Measurements from ENCODE around the gene DDX3Y.
A peak's percentile ranks its signal among the peaks of the same experiment; 100 is the strongest.

The DDX3Y gene

DNA sequence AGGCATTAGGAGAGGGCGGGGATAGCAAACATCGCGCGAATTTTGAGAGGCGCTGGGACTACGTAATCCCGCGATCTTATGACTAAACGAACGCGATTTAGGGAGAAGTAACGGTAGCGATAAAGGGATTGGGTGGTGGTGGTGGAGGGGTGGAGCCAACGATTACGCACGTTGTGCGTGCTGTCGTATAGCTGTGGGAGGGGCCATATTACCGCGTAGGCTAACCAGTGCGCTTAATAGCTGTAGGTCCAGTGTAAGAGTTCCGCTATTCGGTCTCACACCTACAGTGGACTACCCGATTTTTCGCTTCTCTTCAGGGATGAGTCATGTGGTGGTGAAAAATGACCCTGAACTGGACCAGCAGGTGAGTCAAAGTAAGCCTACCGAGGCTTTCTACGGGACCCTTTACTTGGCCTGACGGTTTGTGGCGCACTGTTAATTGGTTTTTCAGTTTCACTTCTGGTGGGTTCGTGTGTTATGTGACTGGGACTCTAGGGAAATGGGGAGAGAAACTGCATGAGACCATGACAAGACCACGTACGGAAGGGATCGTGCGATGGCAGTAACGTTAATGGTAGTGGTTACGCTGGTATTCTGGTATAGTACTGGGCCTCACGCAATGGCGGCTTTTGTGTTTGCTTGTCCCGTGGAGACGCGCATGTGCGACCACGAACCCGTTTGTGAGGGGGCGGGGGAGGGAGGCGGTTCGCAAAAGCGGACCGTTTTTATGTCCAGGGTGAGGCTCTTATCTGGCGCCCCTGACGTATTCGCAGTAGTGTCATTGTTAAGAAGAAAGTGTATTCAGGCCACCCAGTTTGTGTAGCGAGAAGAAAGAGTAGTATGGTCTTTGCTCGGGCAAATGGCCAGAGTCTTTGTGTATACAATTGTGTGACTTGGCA is at the start of gene DDX3Y:
Gene DDX3Y (plus strand): TSS at position 251 of the 899 bp plus-strand sequence. CDS start 69 bp downstream, at position 320.
- peak in 1 of 2 donors; percentile 93 for DNase-seq

DNA sequence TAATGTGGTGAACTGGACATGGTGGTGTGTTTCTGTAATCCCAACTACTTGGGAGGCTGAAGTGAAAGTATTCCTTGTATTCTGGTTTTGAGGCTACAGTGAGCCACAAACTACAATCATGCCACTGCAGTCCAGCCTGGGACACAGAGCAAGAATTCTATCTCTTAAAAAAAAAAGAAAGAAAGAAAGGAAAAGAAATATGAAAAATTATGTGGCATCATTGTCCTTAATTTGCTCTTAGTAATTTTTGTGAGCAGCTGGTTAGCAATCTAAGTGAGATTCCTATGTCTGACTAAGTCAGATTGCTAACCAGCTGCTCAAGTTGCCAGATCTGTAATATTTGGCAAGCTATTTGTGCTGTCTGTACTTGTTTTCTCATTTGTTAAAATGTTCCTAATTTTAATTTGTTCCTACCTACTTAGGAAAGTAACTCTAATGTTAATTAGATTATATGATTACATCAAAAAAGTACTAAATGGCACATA is 48.8 kb upstream of the DDX3Y start:
- DNase-seq, result no peak

DNA sequence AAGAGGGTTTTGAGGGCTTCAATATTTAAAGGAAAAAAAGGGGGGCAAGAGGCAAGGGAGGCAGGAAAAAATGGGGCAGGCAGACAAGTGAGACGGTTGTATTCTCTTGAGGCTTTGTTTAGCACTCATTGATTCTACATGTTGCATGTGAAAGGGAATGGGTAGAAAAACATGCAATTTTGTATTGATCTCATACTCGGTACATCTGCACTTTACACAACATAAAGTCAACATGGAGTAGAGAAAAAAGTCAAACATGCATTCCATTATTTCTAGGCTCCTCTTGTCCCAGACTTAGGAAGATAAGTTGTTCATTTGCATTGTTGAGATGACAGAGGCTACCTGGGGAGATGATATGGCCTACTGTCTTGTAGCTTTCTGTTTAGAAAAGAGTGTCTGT is 36.7 kb upstream of the DDX3Y start:
- DNase-seq, result no peak

DNA sequence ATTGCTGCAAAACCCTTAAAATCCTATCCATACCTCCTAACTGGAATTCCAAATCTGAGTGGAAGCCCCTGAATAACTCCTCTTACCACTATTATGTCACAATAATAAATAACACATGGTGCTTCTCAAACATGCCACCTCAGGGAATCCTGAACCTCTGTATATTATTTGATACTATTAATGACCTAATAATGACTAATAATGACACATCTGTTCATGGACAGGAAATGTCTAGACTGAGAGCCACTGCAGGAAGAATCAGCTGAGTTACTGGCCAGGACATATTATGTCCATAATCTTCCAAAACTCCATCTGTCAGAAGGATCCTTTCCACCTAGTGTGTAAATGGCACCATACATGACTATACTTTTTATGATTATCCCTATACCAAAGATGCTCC is 7.7 kb upstream of the DDX3Y start:
- no peak for DNase-seq

DNA sequence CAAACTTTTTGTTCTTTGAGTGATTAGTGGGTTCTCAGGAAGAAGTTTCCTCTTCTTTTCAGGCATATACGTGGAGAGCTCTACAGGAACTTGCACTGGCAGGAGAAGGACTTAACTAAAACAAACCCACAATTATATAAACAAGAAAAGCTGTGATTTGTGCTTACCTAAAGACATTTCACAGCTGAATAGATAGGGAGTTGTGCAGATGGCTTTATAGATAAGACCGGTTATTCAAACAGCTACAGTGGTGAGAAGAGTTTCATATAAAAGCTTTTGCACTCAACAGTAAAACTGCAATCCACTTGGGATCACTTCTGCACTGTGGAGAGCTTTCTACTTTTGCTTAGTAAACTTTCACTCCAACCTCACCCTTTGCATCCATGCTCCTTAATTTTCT is 6.1 kb upstream of the DDX3Y start:
- no peak for DNase-seq

DNA sequence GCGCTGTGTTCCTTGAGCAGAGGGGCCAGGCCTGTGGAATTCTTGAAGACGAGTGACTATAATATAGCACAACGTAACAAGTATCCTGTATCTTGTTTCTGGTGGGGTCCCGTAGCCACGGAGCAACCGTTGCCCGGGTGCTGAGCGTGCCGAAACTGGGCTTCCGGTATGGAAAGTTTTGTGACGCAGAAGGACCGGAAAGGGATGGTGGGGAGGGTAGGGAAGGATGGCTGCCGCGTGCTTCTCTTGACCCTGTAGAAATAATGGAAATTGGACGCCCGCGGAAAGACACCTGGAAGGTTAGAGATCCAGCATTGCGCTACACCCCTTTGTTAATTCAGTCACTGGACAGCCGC is 827 bp downstream of the DDX3Y start:
- peak in 1 of 2 donors; percentile 80 for DNase-seq

DNA sequence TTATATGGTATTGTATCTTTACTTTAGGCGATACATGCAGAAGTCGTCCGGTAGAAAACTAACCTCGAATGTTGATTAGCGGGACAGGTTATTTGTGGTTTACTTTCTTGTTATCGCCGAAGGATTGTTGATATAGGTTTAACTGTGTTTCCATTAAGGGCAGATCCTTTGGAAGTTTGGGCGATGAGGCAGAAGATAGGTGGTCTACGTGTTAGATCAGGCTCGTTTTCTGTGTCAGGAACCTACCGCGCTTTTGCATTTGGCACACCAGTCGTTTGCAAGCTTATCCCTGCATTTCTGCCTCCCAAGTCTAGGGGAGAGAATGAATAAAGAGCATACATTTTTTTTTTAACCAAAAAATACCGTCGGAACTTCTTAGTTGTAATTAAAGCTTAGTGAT is 1.2 kb downstream of the DDX3Y start:
- DNase-seq, result no peak

DNA sequence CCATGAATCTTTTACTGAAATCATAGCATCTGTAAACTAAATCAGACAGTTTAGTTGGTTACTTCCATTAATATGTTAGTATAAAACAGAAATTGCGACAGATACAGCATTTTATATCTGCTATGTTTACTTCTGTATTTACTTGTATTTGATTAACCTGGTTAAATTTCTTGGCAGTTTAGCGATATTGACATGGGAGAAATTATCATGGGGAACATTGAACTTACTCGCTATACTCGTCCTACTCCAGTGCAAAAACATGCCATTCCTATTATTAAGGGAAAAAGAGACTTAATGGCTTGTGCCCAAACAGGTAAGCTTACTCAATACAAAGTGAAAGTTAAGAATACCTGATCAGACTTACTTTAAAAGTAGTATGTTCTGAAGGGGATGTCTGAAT is 8.9 kb downstream of the DDX3Y start:
- DNase-seq, result no peak

DNA sequence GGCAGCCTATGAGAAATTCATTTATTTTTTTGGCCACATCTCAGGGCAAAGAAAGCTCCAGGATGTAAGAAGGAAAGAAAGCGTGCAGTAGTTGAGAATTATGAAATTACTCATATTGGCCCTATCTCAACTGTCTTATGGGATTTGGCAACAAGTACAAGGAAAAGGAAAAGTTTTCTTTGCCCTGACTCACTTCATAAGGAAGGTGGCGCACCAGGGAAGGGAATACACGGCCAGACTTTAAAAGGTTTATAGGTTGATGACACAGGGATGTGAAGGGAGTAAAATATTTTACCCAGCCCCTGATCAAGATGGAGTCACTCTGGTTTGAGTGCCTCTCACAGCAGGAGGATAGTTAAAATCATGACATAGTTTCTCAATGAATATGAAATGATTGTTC is 23.4 kb downstream of the DDX3Y start:
- no peak for DNase-seq

DNA sequence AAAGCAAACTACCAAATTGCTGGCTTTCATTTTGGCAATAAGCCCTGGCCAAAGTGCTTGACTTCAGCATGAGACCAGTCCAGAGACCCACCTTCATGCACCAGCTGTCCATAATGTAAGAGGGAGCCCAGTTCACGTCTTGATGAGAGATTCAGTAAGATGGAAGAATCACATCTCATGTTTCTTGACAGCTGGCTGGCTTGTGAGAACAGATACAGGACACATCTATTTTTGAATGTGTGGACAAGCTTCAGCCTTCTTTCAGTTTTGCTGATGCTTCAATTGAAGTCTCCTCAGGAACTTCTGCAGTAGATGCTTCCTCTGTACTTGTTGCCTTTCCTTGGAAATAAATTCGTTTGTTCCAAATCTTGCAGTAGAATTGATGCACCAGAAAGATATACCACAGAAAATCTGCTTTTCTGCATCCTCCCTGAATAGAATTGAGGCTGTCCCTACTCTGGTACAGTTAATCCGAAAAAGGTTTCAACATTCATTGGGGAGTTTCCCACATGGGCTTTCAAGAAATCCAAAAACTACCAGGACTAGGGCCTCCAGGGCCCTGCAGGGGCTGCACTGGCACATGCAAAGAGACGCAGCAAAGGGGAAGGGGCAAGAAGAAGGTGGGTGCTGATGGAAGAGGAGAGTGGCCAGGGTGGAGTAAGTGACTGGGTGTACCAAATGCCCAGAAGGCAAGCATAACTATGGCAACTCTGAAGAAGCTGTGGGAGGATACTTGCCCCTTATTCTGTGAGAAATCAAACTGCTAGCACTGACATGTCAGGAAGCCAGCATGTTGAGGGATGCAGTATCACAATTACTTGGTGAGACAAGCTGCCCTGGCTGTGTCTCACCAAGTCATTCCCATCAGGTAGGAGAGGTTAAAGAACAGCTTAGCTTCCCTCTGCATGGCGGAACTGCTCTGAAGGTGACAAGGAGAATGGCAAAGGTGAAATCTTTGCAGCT is 37.3 kb downstream of the DDX3Y start:
- no peak for DNase-seq

All from CD4-positive, alpha-beta T cell treated with Interferon alpha-2 for 1 hour (primary cell).